Hair follicle dermal papilla cell (primary cell): ENCODE measurements around the gene PCDHGA8. TPM values are rescaled to one million over a fixed set of nuclear protein-coding genes. Genes with fewer than 3 reads are reported as not detected.

ENCODE experiments used
- total RNA-seq: library from RNA; depleted of rRNA; stranded (reverse); fragments of >200 nt; gene quantifications from 2 replicates; pipeline ENCODE4 v1.2.3, GENCODE V29; 2012

The PCDHGA8 gene
- total RNA-seq, result 3.0 and 4.1 TPM in 2 replicates

GRCh38 chr5:141392429-141393198 is at the start of gene PCDHGA8:
Gene PCDHGA8 (plus strand): TSS chr5:141392633. CDS start chr5:141392814, 181 bp downstream.

GRCh38 chr5:141343242-141343952 is 49.0 kb upstream of the PCDHGA8 start, which contains the start of gene PCDHGA3:
Gene PCDHGA3 (plus strand): TSS chr5:141343829. CDS start chr5:141344034, 205 bp downstream.

GRCh38 chr5:141349917-141350619 is 42.4 kb upstream of the PCDHGA8 start, which contains the start of gene PCDHGB1:
Gene PCDHGB1 (plus strand): TSS chr5:141350099. CDS start chr5:141350261, 162 bp downstream.

GRCh38 chr5:141354900-141355469 is 37.4 kb upstream of the PCDHGA8 start, which contains the start of gene PCDHGA4:
Gene PCDHGA4 (plus strand): TSS chr5:141355021. CDS start chr5:141355108, 87 bp downstream.

GRCh38 chr5:141359790-141360426 is 32.5 kb upstream of the PCDHGA8 start, which contains the start of gene PCDHGB2:
Gene PCDHGB2 (plus strand): TSS chr5:141359994. CDS start chr5:141360136, 142 bp downstream.

GRCh38 chr5:141363952-141364660 is 28.3 kb upstream of the PCDHGA8 start, which contains the start of gene PCDHGA5:
Gene PCDHGA5 (plus strand): TSS chr5:141364162. CDS start chr5:141364331, 169 bp downstream.

GRCh38 chr5:141369994-141370848 is 22.2 kb upstream of the PCDHGA8 start, which contains the start of gene PCDHGB3:
Gene PCDHGB3 (plus strand): TSS chr5:141370242. CDS start chr5:141370395, 153 bp downstream.

GRCh38 chr5:141373673-141374317 is 18.6 kb upstream of the PCDHGA8 start, which contains the start of gene PCDHGA6:
Gene PCDHGA6 (plus strand): TSS chr5:141373891. CDS start chr5:141374084, 193 bp downstream.

GRCh38 chr5:141382469-141383294 is 9.8 kb upstream of the PCDHGA8 start, which contains the start of gene PCDHGA7:
Gene PCDHGA7 (plus strand): TSS chr5:141382742. CDS start chr5:141382900, 158 bp downstream.

GRCh38 chr5:141387557-141388311 is 4.7 kb upstream of the PCDHGA8 start, which contains the start of gene PCDHGB4:
Gene PCDHGB4 (plus strand): TSS chr5:141387698. CDS start chr5:141387885, 187 bp downstream.

GRCh38 chr5:141397756-141398551 is 5.5 kb downstream of the PCDHGA8 start, which contains the start of gene PCDHGB5:
Gene PCDHGB5 (plus strand): TSS chr5:141397947. CDS start chr5:141398128, 181 bp downstream.

GRCh38 chr5:141402553-141403243 is 10.3 kb downstream of the PCDHGA8 start, which contains the start of gene PCDHGA9:
Gene PCDHGA9 (plus strand): TSS chr5:141402778. CDS start chr5:141402953, 175 bp downstream.

GRCh38 chr5:141407790-141408505 is 15.5 kb downstream of the PCDHGA8 start, which contains the start of gene PCDHGB6:
Gene PCDHGB6 (plus strand): TSS chr5:141408021. CDS start chr5:141408203, 182 bp downstream.

GRCh38 chr5:141412854-141413539 is 20.6 kb downstream of the PCDHGA8 start, which contains the start of gene PCDHGA10:
Gene PCDHGA10 (plus strand): TSS chr5:141412987. CDS start chr5:141413176, 189 bp downstream.

